Measurements from ENCODE around the gene SLC29A1.

DNA sequence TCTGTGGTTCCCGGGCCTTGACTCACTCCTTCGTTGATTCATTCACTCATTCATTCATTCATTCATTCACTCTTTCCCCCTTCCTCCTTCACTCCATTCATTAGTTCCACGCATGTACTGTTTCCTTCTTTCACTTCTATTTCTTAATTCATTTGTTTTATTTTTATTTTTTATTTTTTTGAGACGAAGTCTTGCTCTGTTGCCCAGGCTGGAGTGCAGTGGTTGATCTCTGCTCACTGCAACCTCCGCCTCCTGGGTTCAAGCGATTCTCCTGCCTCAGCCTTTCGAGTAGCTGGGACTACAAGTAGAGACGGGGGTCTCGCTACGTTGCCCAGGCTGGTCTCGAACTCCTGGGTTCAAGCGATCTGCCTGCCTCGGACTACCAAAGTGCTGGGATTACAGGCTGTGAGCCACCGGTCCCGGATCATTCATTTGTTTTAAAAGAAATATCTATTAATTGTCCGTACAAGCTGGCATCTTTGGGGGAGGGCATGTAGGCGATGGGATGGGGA, 42.4 kb downstream of the SLC29A1 start:
- no peak for TF ChIP-seq CREB5 (CRISPR knock-in tag; IDR thresholded peaks at IDR 0.05; ENCODE audit: low read depth)
- no peak for TF ChIP-seq ZNF565 (CRISPR knock-in tag; conservative IDR thresholded peaks at IDR 0.05; ENCODE audit: low read depth)
